K562 (cell line): ENCODE results near the gene SLC35E2B. TPM values are rescaled to one million over a fixed set of nuclear protein-coding genes. Genes with fewer than 3 reads are reported as not detected.
"Not testable (repeated sequence)": the region's sequence is repeated elsewhere in the genome, so short reads cannot be mapped to it uniquely, and the experiment has no call there.

Source experiments
- ATAC-seq: fragments of 200-7000 bp; cut with Tn5 transposase; 3 replicates; pipeline ENCODE4 v1.9.1; 2020; ENCODE audit warnings: moderate library complexity
- BruUV-seq: library from RNA; stranded (reverse); fragments of 400-500 nt; replicated peaks from 2 replicates; lab custom pipeline; 2021; lab: Mats Ljungman, UMichigan
- CTCF ChIA-PET: fragments of 300-600 bp; formaldehyde crosslinking; extraction: SDS; loops from one replicate; lab custom pipeline; 2021; ENCODE audit warnings: low intra/inter-chr PET ratio; lab: Yijun Ruan, JAX
- POLR2A ChIA-PET: fragments of 300-600, 350-650 bp; sonication (Branson Sonifier 250); formaldehyde crosslinking; extraction: SDS; loops from one replicate; lab custom pipeline; 2021; ENCODE audit warnings: antibody characterized with exemption, inconsistent platforms; lab: Yijun Ruan, JAX
- DNase-seq, 4 experiments: peaks; one replicate each; pipeline versions ENCODE4 v3.0.0 to v3.0.0-alpha.2; 2011 to 2018; ENCODE audit warnings: low spot score in 3 of 4, mixed read lengths in 3 of 4; ENCODE audit errors: extremely low read depth in 1 of 4
- FAIRE-seq: peaks from 2 replicates; lab custom pipeline; 2011; peaks lifted over from hg19 to GRCh38; lab: Jason Lieb, UNC
- H2AFZ ChIP-seq: 2 replicates; pipeline ENCODE4 v1.6.0; 2011; ENCODE audit warnings: low read depth, low read length, control low read depth, inconsistent platforms
- H3K27ac ChIP-seq: fragments of 200-600 bp; 3 replicates; pipeline ENCODE4 v1.8.0; 2011; ENCODE audit warnings: low read depth, mild to moderate bottlenecking, control low read depth, inconsistent platforms, low read length, moderate library complexity, mixed read lengths; ENCODE audit errors: extremely low read depth
- H3K27me3 ChIP-seq, 2 experiments: fragments of 300-600 bp in 1 of 2; 2 replicates in 1 of 2; 3 replicates in 1 of 2; pipeline versions ENCODE4 v1.6.0 to v1.8.0; 2011; ENCODE audit warnings: inconsistent platforms in 2 of 2, low read length in 2 of 2, mild to moderate bottlenecking in 1 of 2, mixed read lengths in 1 of 2, moderate library complexity in 1 of 2; ENCODE audit not compliant: control insufficient read depth in 2 of 2, insufficient read depth in 2 of 2
- H3K36me3 ChIP-seq: fragments of 300-600 bp; 3 replicates; pipeline ENCODE4 v1.8.0; 2011; ENCODE audit warnings: mild to moderate bottlenecking, low read length, inconsistent platforms; ENCODE audit not compliant: control insufficient read depth, insufficient read depth
- H3K4me1 ChIP-seq, 2 experiments: fragments of 200-600 bp in 1 of 2; replicated peaks in 1 of 2; 2 replicates in 1 of 2; 3 replicates in 1 of 2; pipeline versions ENCODE4 v1.5.1 to v1.8.0; 2011; ENCODE audit warnings: inconsistent platforms in 2 of 2, low read length in 2 of 2, mild to moderate bottlenecking in 1 of 2, mixed read lengths in 1 of 2, moderate library complexity in 1 of 2; ENCODE audit not compliant: control insufficient read depth in 2 of 2, insufficient read depth in 2 of 2
- H3K4me2 ChIP-seq: 2 replicates; pipeline ENCODE4 v1.6.1; 2011; ENCODE audit warnings: low read length, control low read depth, inconsistent platforms, mixed read lengths; ENCODE audit not compliant: insufficient read depth
- H3K4me3 ChIP-seq: fragments of 200-600 bp; sonication (generic), shearing (Covaris generic); 2 replicates; pipeline ENCODE4 v1.5.1; 2016; ENCODE audit warnings: control low read depth, inconsistent platforms
- H3K79me2 ChIP-seq: fragments of 200-600 bp; 3 replicates; pipeline ENCODE4 v1.8.0; 2011; ENCODE audit warnings: low read length, inconsistent platforms; ENCODE audit not compliant: control insufficient read depth, insufficient read depth
- H3K9ac ChIP-seq, 2 experiments: 2 replicates each; pipeline versions ENCODE4 v1.6.0 to v1.6.1; 2011; ENCODE audit warnings: low read depth in 2 of 2, low read length in 2 of 2, control low read depth in 1 of 2, inconsistent platforms in 1 of 2, mild to moderate bottlenecking in 1 of 2, mixed read lengths in 1 of 2; ENCODE audit not compliant: insufficient read depth in 1 of 2
- H3K9me1 ChIP-seq: one replicate; pipeline ENCODE4 v1.6.0; 2011; ENCODE audit warnings: inconsistent platforms, mild to moderate bottlenecking, low read length, moderate library complexity; ENCODE audit not compliant: control insufficient read depth, insufficient read depth
- H3K9me3 ChIP-seq: replicated peaks from 2 replicates; pipeline ENCODE4 v1.5.1; 2011; ENCODE audit warnings: low read depth, low read length, inconsistent platforms; ENCODE audit not compliant: control insufficient read depth, insufficient read depth
- H4K20me1 ChIP-seq: replicated peaks from 2 replicates; pipeline ENCODE4 v1.6.1; 2011; ENCODE audit warnings: low read length, inconsistent platforms, mixed read lengths; ENCODE audit not compliant: control insufficient read depth, insufficient read depth
- CXXC5 ChIP-seq: fragments of 250-450 bp; sonication (Bioruptor Pico); IDR thresholded peaks from 2 replicates; pipeline ENCODE4 v1.8.0; 2022; ENCODE audit warnings: inconsistent platforms, mild to moderate bottlenecking, moderate library complexity
- E2F1 ChIP-seq: sonication (generic); formaldehyde crosslinking; IDR thresholded peaks from 2 replicates; pipeline ENCODE4 v1.8.1; 2023; ENCODE audit warnings: mild to moderate bottlenecking, missing genetic modification reagents, moderate library complexity
- MNT ChIP-seq, 2 experiments: fragments of 450-650 bp; conservative IDR thresholded peaks; 2 replicates each; pipeline ENCODE4 v1.6.1; 2017; ENCODE audit warnings: mild to moderate bottlenecking in 2 of 2, moderate library complexity in 2 of 2
- SAFB ChIP-seq: fragments of 200-400 bp; formaldehyde crosslinking; IDR thresholded peaks from 2 replicates; pipeline ENCODE4 v1.6.1; 2017; ENCODE audit warnings: low read depth, low read length, borderline replicate concordance
- SOX6 ChIP-seq: fragments of 450-650 bp; IDR thresholded peaks from 2 replicates; pipeline ENCODE4 v1.6.1; 2014; ENCODE audit warnings: mild to moderate bottlenecking
- WGBS: fragments of 100-300 bp; shearing (Covaris generic); methylation state at CpG from one replicate; pipeline ENCODE4 v1.1.6; 2016; ENCODE audit warnings: low coverage, mixed read lengths; ENCODE audit not compliant: insufficient coverage; ENCODE audit errors: missing lambda C conversion rate; 5-methylcytosine and 5-hydroxymethylcytosine counted together
- in situ Hi-C: fragments of 300-500 bp; cut with MboI; formaldehyde crosslinking; loops from 4 replicates; pipeline ENCODE4 v1.15.0; 2018; ENCODE audit warnings: inconsistent platforms, mixed read lengths
- intact Hi-C: fragments of 100-400 bp; cut with micrococcal nuclease; formaldehyde crosslinking; loops from 2 replicates; pipeline ENCODE4 v1.14.2; 2022
- polyA plus RNA-seq, 8 experiments: library from polyadenylated mRNA; depleted of rRNA in 4 of 8; stranded (reverse) in 5 of 8; unstranded in 3 of 8; fragments of >200 nt; fragmentation: Nextera tagmentation in 2 of 8; fragmentation: Illumina TruSeq in 1 of 8; extraction: Ambion mirVana in 2 of 8; extraction: Trizol in 1 of 8; gene quantifications; 2 replicates each; pipeline versions ENCODE4 v1.2.1 to v1.2.3, GENCODE V29; 2011 to 2014; ENCODE audit warnings: inconsistent platforms in 1 of 8, missing spikeins in 1 of 8
- total RNA-seq, 7 experiments: library from RNA; depleted of rRNA in 6 of 7; stranded (reverse); fragments of >200 nt in 6 of 7; fragmentation: Illumina TruSeq in 2 of 7; extraction: Trizol in 2 of 7; gene quantifications; 2 replicates each; pipeline versions ENCODE4 v1.2.1 to v1.2.3, GENCODE V29; 2011 to 2021; ENCODE audit warnings: low replicate concordance in 1 of 7

Gene SLC35E2B
- total and polyA plus RNA-seq, 9 of the 15 experiments (the other 6 are each of a cell fraction or from before 2014, with no cell fraction given) = 4.7 to 44.6 (median 20.7) TPM

- TF ChIP-seq MNT (conservative IDR thresholded peaks at IDR 0.05) (peak; percentile 20 to 59; a peak in 3 of 4 replicates), SOX6 (0 out of 2 replicates have a peak, but pooled peaks have one; percentile 12), SAFB (0 out of 2 replicates have a peak, but pooled peaks have one; percentile 20), E2F1 (CRISPR knock-in tag) (0 out of 2 replicates have a peak, but pooled peaks have one; percentile 56), CXXC5 (CRISPR knock-in tag) (peak; percentile 62)
Observed at GRCh38 chr1:1692324-1692713, 276 bp downstream of the SLC35E2B start (continued).

GRCh38 chr1:1691443-1691842, 1.2 kb downstream of the SLC35E2B start:
- ATAC-seq, CTCF ChIA-PET, DNase-seq, POLR2A ChIA-PET, H4K20me1 ChIP-seq, BruUV-seq, intact Hi-C loops, H3K27me3 ChIP-seq, H3K9me3 ChIP-seq, H3K36me3 ChIP-seq, H3K9me1 ChIP-seq, H2AFZ ChIP-seq, H3K27ac ChIP-seq, in situ Hi-C loops: not testable (repeated sequence)
- peak overlapping the region; percentile 63; the same call in 1 of the 2 replicates for H3K4me2 ChIP-seq
- H3K79me2 ChIP-seq = peaks cover 13% of the 10 kb centered on the region; the same call in 2 of the 3 replicates
- H3K9ac ChIP-seq = peak overlapping the region; percentile 46 to 84; a peak in 3 of 4 replicates
- peaks cover 0 to 20% of the 10 kb centered on the region in 2 experiments; a peak in 2 of 5 replicates for H3K4me1 ChIP-seq
- WGBS = 11% methylated on average over 2 of the region's 16 CpGs
- peak overlapping the region; percentile 37 for H3K4me3 ChIP-seq
- FAIRE-seq = peak; percentile 79

- H2AFZ ChIP-seq, H4K20me1 ChIP-seq, H3K4me2 ChIP-seq, H3K9me3 ChIP-seq, DNase-seq, H3K27me3 ChIP-seq, intact Hi-C loops, BruUV-seq, H3K9me1 ChIP-seq, H3K9ac ChIP-seq, H3K36me3 ChIP-seq, CTCF ChIA-PET, FAIRE-seq, ATAC-seq, H3K27ac ChIP-seq, H3K4me3 ChIP-seq, POLR2A ChIA-PET: not testable (repeated sequence)
- H3K4me1 ChIP-seq = peaks cover 0 to 19% of the 10 kb centered on the region in 2 experiments; a peak in 3 of 5 replicates
- in situ Hi-C loops = loop anchor here (5.0 kb wide), 1 partner anchor 53 kb away; no protein-coding TSS in a partner anchor
- peaks cover 22% of the 10 kb centered on the region for H3K79me2 ChIP-seq
- 97% methylated on average over 6 of the region's 7 CpGs for WGBS
Observed at GRCh38 chr1:1689526-1689925, 3.1 kb downstream of the SLC35E2B start.
